GM21786 (cell line): ENCODE results near the gene OR1J4.

Source experiments
- ATAC-seq: cut with Tn5 transposase; IDR thresholded peaks from one replicate; pipeline ENCODE4 v1.9.1; 2021; ENCODE audit not compliant: unreplicated experiment

Gene OR1J4

GRCh38 chr9:122567901-122568300 is 49.0 kb downstream of the OR1J4 start:
- ATAC-seq = no peak
